Mammary epithelial cell (primary cell): ENCODE measurements around the gene GDA.

Experiments used
- EZH2 ChIP-seq: IDR thresholded peaks from 2 replicates; pipeline ENCODE4 v1.6.1; 2012; ENCODE audit warnings: low read length, inconsistent platforms, borderline replicate concordance
- TF ChIP-seq, protein P1 (sequence below), 2 donors: IDR thresholded peaks in 1 of 2; conservative IDR thresholded peaks in 1 of 2; 2 replicates each; pipeline ENCODE4 v1.5.1; 2011 to 2012; ENCODE audit warnings: inconsistent platforms in 2 of 2, low read length in 2 of 2, mild to moderate bottlenecking in 2 of 2, control low read depth in 1 of 2, low read depth in 1 of 2; ENCODE audit not compliant: insufficient read depth in 1 of 2; ENCODE audit errors: extremely low read depth in 1 of 2

- TF ChIP-seq, protein P1, sequence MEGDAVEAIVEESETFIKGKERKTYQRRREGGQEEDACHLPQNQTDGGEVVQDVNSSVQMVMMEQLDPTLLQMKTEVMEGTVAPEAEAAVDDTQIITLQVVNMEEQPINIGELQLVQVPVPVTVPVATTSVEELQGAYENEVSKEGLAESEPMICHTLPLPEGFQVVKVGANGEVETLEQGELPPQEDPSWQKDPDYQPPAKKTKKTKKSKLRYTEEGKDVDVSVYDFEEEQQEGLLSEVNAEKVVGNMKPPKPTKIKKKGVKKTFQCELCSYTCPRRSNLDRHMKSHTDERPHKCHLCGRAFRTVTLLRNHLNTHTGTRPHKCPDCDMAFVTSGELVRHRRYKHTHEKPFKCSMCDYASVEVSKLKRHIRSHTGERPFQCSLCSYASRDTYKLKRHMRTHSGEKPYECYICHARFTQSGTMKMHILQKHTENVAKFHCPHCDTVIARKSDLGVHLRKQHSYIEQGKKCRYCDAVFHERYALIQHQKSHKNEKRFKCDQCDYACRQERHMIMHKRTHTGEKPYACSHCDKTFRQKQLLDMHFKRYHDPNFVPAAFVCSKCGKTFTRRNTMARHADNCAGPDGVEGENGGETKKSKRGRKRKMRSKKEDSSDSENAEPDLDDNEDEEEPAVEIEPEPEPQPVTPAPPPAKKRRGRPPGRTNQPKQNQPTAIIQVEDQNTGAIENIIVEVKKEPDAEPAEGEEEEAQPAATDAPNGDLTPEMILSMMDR (conservative IDR thresholded peaks at IDR 0.05 in 1 of 2, IDR thresholded peaks at IDR 0.05 in 1 of 2; ENCODE audit: extremely low read depth in 1 of 2, insufficient read depth in 1 of 2, low read depth in 1 of 2, low read length in 2 of 2): no peak
- TF ChIP-seq EZH2: no peak
Observed at GRCh38 chr9:72144756-72145492, 4.3 kb upstream of the GDA start.
